Glutamatergic neuron (in vitro differentiated cells): ENCODE results near the gene ADAM17. TPM values are rescaled to one million over a fixed set of nuclear protein-coding genes. Genes with fewer than 3 reads are reported as not detected.
"Not testable (repeated sequence)": the region's sequence is repeated elsewhere in the genome, so short reads cannot be mapped to it uniquely, and the experiment has no call there.

ENCODE experiments used
- DNase-seq: peaks from one replicate; pipeline ENCODE4 v3.0.0; 2022
- H3K27ac Mint-ChIP-seq: one replicate; pipeline ENCODE4 v1.8.0; 2020; ENCODE audit warnings: mild to moderate bottlenecking, mixed read lengths, inconsistent platforms; ENCODE audit not compliant: unreplicated experiment
- H3K27me3 Mint-ChIP-seq: one replicate; pipeline ENCODE4 v1.8.0; 2020; ENCODE audit warnings: mild to moderate bottlenecking, moderate library complexity, mixed read lengths, inconsistent platforms; ENCODE audit not compliant: unreplicated experiment
- H3K36me3 Mint-ChIP-seq: one replicate; pipeline ENCODE4 v1.8.0; 2020; ENCODE audit warnings: mild to moderate bottlenecking, mixed read lengths, inconsistent platforms; ENCODE audit not compliant: unreplicated experiment
- H3K4me1 Mint-ChIP-seq: one replicate; pipeline ENCODE4 v1.8.0; 2020; ENCODE audit warnings: mild to moderate bottlenecking, low read depth, mixed read lengths, inconsistent platforms; ENCODE audit not compliant: unreplicated experiment
- H3K4me3 Mint-ChIP-seq: one replicate; pipeline ENCODE4 v1.8.0; 2020; ENCODE audit warnings: mild to moderate bottlenecking, mixed read lengths, inconsistent platforms; ENCODE audit not compliant: unreplicated experiment
- H3K9me3 Mint-ChIP-seq: one replicate; pipeline ENCODE4 v1.8.0; 2020; ENCODE audit warnings: mild to moderate bottlenecking, moderate library complexity, mixed read lengths, inconsistent platforms; ENCODE audit not compliant: unreplicated experiment
- total RNA-seq: library from RNA; stranded (reverse); fragmentation: NEBNext Ultra II Directional; extraction: Animal tissue kit (Norgen Biotek cat#: 25700); gene quantifications from one replicate; pipeline ENCODE4 v1.2.1, GENCODE V29; 2021; ENCODE audit not compliant: unreplicated experiment
- TF ChIP-seq, protein P1 (sequence below): fragments of 200-600 bp; sonication (generic); IDR thresholded peaks from one replicate; pipeline ENCODE4 v1.5.0; 2021; ENCODE audit not compliant: partially characterized antibody, unreplicated experiment

Gene ADAM17
- total RNA-seq, 1 donor from 2014 or later = 23.8 TPM

DNA sequence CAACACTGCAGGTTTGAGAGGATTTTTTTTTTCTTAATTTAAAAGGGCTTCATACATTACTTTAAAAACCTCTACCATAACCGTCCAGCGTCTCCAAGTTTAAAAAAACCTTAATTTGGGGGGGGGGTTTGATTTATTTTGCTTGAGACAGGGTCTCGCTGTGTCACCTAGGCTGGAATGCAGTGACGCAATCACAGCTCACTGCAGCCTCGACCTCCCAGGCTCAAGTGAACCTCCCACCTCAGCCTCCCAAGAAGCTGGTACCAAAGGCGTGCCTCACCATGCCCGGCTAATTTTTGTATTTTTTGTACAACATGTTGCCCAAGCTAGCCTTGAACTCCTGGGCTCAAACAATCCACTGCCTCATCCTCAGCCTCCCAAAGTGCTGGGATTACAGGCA, 36.9 kb downstream of the ADAM17 start:
- Mint-ChIP-seq H3K4me3 (no peak overlapping the region), H3K36me3 (peaks cover 5% of the 10 kb centered on the region), H3K9me3 (no peaks in the 10 kb centered on the region), H3K4me1 (no peaks in the 10 kb centered on the region), H3K27ac (no peak overlapping the region), H3K27me3 (no peaks in the 10 kb centered on the region)
- TF ChIP-seq, protein P1, sequence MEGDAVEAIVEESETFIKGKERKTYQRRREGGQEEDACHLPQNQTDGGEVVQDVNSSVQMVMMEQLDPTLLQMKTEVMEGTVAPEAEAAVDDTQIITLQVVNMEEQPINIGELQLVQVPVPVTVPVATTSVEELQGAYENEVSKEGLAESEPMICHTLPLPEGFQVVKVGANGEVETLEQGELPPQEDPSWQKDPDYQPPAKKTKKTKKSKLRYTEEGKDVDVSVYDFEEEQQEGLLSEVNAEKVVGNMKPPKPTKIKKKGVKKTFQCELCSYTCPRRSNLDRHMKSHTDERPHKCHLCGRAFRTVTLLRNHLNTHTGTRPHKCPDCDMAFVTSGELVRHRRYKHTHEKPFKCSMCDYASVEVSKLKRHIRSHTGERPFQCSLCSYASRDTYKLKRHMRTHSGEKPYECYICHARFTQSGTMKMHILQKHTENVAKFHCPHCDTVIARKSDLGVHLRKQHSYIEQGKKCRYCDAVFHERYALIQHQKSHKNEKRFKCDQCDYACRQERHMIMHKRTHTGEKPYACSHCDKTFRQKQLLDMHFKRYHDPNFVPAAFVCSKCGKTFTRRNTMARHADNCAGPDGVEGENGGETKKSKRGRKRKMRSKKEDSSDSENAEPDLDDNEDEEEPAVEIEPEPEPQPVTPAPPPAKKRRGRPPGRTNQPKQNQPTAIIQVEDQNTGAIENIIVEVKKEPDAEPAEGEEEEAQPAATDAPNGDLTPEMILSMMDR = no peak
- DNase-seq = no peak

DNA sequence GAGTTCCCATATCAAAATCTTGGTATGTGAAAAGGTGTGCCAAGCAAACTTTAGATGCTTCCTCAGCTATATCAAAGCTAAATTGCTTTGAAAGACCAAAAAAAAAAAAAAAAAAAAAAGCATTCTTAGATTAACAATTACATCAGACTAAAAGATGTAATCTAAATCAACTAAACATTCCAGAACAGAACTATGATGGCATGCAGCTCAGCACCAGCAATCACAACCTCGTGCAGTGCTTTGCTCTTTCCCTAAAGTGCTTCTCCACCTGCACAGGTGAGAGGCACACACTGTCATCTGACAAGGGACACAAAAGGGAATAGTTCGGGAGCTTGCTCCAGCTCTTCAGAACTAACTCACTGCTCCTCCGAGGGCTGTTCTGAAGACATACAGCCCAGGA, 37.5 kb downstream of the ADAM17 start:
- Mint-ChIP-seq H3K36me3 (peaks cover 5% of the 10 kb centered on the region), H3K9me3 (no peaks in the 10 kb centered on the region)

DNA sequence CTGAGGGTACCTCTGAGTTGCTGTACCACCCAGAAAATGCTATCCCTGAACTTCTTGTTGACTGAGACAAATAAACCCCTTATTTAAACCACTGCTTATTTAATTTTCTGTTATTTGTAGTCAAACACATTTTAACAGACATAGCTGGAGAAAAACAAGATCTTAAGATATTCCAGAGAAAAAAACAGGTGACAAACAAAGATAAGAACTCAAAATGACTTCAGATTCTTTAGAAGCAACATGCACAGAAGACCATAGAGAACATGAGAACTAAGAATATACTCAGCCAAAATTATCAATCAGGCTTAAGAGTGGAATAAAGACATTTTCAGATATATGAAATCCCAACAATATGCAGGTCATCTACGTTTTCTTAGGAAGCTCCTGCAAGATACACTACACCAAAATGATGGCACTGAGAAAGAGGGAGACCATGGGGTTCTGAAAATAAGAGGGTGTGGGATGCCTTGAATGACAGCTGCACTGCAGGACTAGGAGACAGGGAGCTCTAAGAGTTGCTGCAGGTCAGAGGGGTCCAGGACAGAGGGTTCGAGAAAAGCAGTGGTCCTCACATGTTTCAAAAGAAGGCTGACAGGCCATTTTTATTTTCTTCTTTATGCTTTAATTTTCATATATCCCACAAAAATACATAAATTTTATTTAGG, 38.4 kb downstream of the ADAM17 start:
- no peak overlapping the region for H3K27ac Mint-ChIP-seq
- no peak overlapping the region for H3K4me3 Mint-ChIP-seq
- peaks cover 5% of the 10 kb centered on the region for H3K36me3 Mint-ChIP-seq
- H3K9me3 Mint-ChIP-seq = no peaks in the 10 kb centered on the region
- DNase-seq = no peak
- TF ChIP-seq, protein P1 = no peak
- H3K4me1 Mint-ChIP-seq = no peaks in the 10 kb centered on the region
- no peaks in the 10 kb centered on the region for H3K27me3 Mint-ChIP-seq

More for the DNA sequence above, 37.5 kb downstream of the ADAM17 start:
- no peak overlapping the region for H3K27ac Mint-ChIP-seq
- no peaks in the 10 kb centered on the region for H3K27me3 Mint-ChIP-seq
- no peak overlapping the region for H3K4me3 Mint-ChIP-seq
- no peaks in the 10 kb centered on the region for H3K4me1 Mint-ChIP-seq
- TF ChIP-seq, protein P1 = no peak
- DNase-seq = no peak

DNA sequence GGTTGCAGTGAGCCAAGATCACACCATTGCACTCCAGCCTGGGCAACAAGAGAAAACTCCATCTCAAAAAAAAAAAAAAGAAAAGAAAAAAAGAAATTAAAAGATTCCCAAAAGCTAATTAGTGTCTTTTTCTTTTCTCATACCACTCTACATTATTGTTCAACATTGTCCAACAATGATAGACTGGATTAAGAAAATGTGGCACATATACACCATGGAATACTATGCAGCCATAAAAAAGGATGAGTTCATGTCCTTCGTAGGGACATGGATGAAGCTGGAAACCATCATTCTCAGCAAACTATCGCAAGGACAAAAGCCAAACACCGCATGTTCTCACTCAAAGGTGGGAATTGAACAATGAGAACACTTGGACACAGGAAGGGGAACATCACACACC, 41.7 kb downstream of the ADAM17 start:
- not testable (repeated sequence) for H3K4me1 Mint-ChIP-seq, H3K27me3 Mint-ChIP-seq, DNase-seq, H3K4me3 Mint-ChIP-seq, H3K36me3 Mint-ChIP-seq, H3K9me3 Mint-ChIP-seq, H3K27ac Mint-ChIP-seq

DNA sequence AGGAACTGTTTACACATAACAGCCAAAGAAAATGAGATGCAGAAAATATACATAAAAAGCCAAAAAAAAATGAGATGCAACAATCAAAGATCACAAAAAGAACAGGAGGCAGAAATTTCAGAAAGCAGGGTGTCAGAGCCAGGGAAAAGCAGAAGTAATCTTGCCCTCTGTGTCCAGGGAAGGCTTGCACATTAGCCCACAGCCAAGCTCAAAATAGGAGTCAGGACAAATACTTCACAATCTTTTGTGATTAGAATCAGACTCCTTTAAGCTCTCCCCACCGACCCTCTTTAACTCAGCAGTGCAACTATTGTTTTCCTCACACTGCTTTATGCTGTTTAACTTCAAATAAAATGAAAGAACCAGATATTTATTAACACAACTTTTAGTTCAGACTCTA, 46.7 kb downstream of the ADAM17 start:
- no peaks in the 10 kb centered on the region for H3K36me3 Mint-ChIP-seq
- H3K4me1 Mint-ChIP-seq = no peaks in the 10 kb centered on the region
- no peaks in the 10 kb centered on the region for H3K9me3 Mint-ChIP-seq
- H3K4me3 Mint-ChIP-seq = no peak overlapping the region
- no peak for DNase-seq
- TF ChIP-seq, protein P1 = no peak
- H3K27ac Mint-ChIP-seq = no peak overlapping the region
- H3K27me3 Mint-ChIP-seq = no peaks in the 10 kb centered on the region
